Measurements from ENCODE around the gene MCCC1.
"Not testable (repeated sequence)": the region's sequence is repeated elsewhere in the genome, so short reads cannot be mapped to it uniquely, and the experiment has no call there.

The MCCC1 gene

GRCh38 chr3:183038757-183039156 is 60.5 kb downstream of the MCCC1 start:
- no peak for DNase-seq

GRCh38 chr3:183038221-183038620 is 61.1 kb downstream of the MCCC1 start:
- no peak for DNase-seq

GRCh38 chr3:183033746-183034145 is 65.5 kb downstream of the MCCC1 start:
- no peak for DNase-seq

- no peak for DNase-seq
Measured at GRCh38 chr3:183032880-183033555, 66.3 kb downstream of the MCCC1 start.

GRCh38 chr3:183031826-183032225 is 67.5 kb downstream of the MCCC1 start:
- no peak for DNase-seq

- DNase-seq, result no peak
Measured at GRCh38 chr3:183028416-183028815, 70.9 kb downstream of the MCCC1 start.

- no peak for DNase-seq
Measured at GRCh38 chr3:183027276-183027675, 72.0 kb downstream of the MCCC1 start.

- DNase-seq, result no peak
Measured at GRCh38 chr3:183022936-183023516, 76.3 kb downstream of the MCCC1 start.

GRCh38 chr3:183018421-183019192 is 80.7 kb downstream of the MCCC1 start:
- DNase-seq, result no peak

GRCh38 chr3:183015185-183015584 is 84.1 kb downstream of the MCCC1 start:
- no peak for DNase-seq

GRCh38 chr3:183013856-183014255 is 85.4 kb downstream of the MCCC1 start:
- no peak for DNase-seq

- DNase-seq, result no peak
Measured at GRCh38 chr3:183013074-183013473, 86.2 kb downstream of the MCCC1 start.

GRCh38 chr3:183008800-183009199 is 90.5 kb downstream of the MCCC1 start:
- no peak for DNase-seq

GRCh38 chr3:183008303-183008702 is 91.0 kb downstream of the MCCC1 start:
- no peak for DNase-seq

GRCh38 chr3:183006396-183007002 is 92.8 kb downstream of the MCCC1 start:
- no peak for DNase-seq

GRCh38 chr3:182999767-183000166 is 99.5 kb downstream of the MCCC1 start:
- DNase-seq, result no peak

GRCh38 chr3:182993486-182994201 is 105.7 kb downstream of the MCCC1 start:
- not testable (repeated sequence) for DNase-seq

- DNase-seq, result no peak
Measured at GRCh38 chr3:182989566-182989965, 109.7 kb downstream of the MCCC1 start.

GRCh38 chr3:182986021-182986420 is 113.3 kb downstream of the MCCC1 start:
- no peak for DNase-seq

- no peak for DNase-seq
Measured at GRCh38 chr3:182983876-182984275, 115.4 kb downstream of the MCCC1 start.

- DNase-seq, result no peak
Measured at GRCh38 chr3:182981038-182981380, 118.3 kb downstream of the MCCC1 start.

GRCh38 chr3:182980204-182981037 is 118.9 kb downstream of the MCCC1 start, which contains the start of gene DCUN1D1:
Gene DCUN1D1 (minus strand): TSS chr3:182980538. CDS start chr3:182980489, 49 bp downstream.
- DNase-seq, result peak; percentile 82 to 84

Data from stimulated activated CD4-positive, alpha-beta T cell treated with anti-CD3 and anti-CD28 coated beads, Interleukin-2, amount 100 ng/mL, for 48 hours (primary cell).